Measurements from ENCODE around the gene RALGPS1. TPM values are rescaled to one million over a fixed set of nuclear protein-coding genes. Genes with fewer than 3 reads are reported as not detected.

RALGPS1 gene
- total RNA-seq, 1 experiment from 2014 or later, result 28.5 TPM

DNA sequence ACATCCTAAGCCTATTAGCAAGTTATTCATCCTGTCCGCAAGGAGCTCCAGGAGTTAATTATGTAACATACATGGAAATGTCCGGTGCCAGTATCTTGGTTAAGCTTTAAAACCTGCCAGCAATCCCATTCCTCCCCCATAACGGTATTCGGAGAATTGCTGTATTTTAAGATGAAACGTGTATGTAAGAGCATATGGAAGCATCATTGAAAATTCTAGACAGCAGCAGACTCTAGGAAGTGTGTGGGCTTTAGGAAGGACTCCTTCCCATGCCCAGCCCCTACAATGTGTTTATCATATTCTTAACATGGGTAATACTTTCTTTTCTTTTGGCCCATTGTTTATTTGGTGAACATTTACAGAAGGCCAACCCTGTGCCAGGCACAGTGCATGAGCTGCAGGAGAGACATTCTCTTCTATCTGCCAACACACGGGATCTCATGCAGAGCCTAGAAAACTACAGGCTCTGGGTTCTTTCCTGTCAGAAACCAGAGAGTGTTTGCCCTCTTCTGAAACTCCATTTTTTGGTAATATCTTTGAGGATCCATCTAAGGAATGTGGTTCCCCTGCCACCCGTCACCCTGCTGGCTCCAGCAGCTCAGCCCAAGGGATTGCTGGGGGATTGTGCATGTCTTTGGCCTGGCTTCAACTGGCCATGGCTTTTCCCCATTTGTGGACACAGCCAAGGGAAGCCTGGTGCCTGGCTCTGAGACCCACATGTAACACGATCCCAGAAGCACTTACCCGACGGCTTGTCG is 192.8 kb downstream of the RALGPS1 start:
- POLR2A ChIA-PET, result no interaction called here
- Mint-ChIP-seq H3K27me3 (ENCODE audit: low read depth) (no peaks in the 10 kb centered on the region), H3K9me3 (no peaks in the 10 kb centered on the region), H3K27ac (no peak overlapping the region), H3K4me3 (no peak overlapping the region), H3K36me3 (no peaks in the 10 kb centered on the region), H3K4me1 (peaks cover 13% of the 10 kb centered on the region)
- TF ChIP-seq, protein P1, sequence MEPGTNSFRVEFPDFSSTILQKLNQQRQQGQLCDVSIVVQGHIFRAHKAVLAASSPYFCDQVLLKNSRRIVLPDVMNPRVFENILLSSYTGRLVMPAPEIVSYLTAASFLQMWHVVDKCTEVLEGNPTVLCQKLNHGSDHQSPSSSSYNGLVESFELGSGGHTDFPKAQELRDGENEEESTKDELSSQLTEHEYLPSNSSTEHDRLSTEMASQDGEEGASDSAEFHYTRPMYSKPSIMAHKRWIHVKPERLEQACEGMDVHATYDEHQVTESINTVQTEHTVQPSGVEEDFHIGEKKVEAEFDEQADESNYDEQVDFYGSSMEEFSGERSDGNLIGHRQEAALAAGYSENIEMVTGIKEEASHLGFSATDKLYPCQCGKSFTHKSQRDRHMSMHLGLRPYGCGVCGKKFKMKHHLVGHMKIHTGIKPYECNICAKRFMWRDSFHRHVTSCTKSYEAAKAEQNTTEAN (CRISPR knock-in tag; IDR thresholded peaks at IDR 0.05), result no peak
- TF ChIP-seq GABPB1 (CRISPR knock-in tag; IDR thresholded peaks at IDR 0.05), result no peak
- TF ChIP-seq ETV6 (CRISPR knock-in tag; IDR thresholded peaks at IDR 0.05), result no peak
- TF ChIP-seq, protein P2, sequence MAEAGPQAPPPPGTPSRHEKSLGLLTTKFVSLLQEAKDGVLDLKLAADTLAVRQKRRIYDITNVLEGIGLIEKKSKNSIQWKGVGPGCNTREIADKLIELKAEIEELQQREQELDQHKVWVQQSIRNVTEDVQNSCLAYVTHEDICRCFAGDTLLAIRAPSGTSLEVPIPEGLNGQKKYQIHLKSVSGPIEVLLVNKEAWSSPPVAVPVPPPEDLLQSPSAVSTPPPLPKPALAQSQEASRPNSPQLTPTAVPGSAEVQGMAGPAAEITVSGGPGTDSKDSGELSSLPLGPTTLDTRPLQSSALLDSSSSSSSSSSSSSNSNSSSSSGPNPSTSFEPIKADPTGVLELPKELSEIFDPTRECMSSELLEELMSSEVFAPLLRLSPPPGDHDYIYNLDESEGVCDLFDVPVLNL (CRISPR knock-in tag; IDR thresholded peaks at IDR 0.05; ENCODE audit: borderline replicate concordance, low read depth), result no peak
- TF ChIP-seq, protein P3, sequence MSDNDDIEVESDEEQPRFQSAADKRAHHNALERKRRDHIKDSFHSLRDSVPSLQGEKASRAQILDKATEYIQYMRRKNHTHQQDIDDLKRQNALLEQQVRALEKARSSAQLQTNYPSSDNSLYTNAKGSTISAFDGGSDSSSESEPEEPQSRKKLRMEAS (CRISPR knock-in tag; IDR thresholded peaks at IDR 0.05), result no peak
- no peak for TF ChIP-seq NFYB (CRISPR knock-in tag; conservative IDR thresholded peaks at IDR 0.05; ENCODE audit: low read depth)
- DNase-seq (ENCODE audit: low spot score) (no peak), ATAC-seq (no peak)
- CTCF ChIA-PET, result interaction anchor here (1.0 kb wide), 1 partner anchor 91 kb away, joined by 3 read pairs; no protein-coding TSS in a partner anchor

DNA sequence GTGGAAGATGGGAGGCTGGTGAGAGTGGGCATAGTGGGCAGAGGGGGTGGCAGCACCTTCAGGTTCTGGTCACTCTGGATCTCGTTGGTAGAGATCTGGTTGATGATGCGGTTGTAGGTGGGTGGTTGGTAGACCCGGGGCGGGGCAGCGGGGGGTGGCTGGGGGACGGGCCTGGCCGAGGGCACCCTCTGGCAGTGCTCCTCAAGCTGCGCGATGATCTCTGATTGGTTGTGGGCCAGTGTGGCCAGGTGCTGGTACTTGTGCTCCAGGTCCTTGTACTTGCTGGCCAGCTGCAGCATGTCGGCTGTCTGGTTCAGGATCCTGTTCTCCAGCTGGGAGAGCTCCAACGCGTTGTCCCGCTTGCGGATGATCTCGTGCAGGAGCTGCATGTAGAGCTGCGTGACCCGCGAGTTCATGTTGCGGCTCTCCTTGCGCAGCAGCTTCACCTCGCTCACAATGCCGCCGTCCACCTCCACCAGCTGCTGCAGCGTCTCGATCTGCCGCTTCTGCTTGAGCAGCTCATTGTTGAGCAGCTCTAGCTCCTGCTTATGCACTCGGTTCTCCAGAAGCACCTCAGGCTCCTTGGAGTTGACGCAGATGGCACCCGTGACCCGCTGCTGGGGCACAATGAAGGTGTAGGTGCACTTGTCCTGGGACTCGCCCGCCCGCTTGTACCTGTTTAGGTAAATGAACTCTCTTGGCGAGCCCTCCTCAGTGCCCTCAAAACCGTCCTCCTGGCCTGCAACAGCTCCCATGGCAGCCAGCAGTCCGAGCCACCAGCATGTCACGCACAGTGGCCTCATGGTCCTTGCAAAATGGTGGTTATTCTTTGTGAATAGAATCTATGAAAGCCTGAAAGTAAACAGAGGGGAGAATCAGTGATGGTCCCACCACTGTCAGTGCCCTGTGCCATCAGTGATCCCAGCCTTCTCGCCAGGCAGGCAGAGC is 193.6 kb downstream of the RALGPS1 start:
- H3K36me3 Mint-ChIP-seq, result no peaks in the 10 kb centered on the region
- peaks cover 21% of the 10 kb centered on the region for H3K4me1 Mint-ChIP-seq
- no peak for TF ChIP-seq MXD4 (CRISPR knock-in tag; IDR thresholded peaks at IDR 0.05; ENCODE audit: borderline replicate concordance)
- TF ChIP-seq, protein P4, sequence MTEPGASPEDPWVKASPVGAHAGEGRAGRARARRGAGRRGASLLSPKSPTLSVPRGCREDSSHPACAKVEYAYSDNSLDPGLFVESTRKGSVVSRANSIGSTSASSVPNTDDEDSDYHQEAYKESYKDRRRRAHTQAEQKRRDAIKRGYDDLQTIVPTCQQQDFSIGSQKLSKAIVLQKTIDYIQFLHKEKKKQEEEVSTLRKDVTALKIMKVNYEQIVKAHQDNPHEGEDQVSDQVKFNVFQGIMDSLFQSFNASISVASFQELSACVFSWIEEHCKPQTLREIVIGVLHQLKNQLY (CRISPR knock-in tag; IDR thresholded peaks at IDR 0.05), result no peak
- H3K9me3 Mint-ChIP-seq, result no peaks in the 10 kb centered on the region
- CTCF ChIA-PET, result interaction anchor here (1.3 kb wide), 1 partner anchor 15 kb away, joined by 4 read pairs; no protein-coding TSS in a partner anchor
- H3K4me3 Mint-ChIP-seq, result no peak overlapping the region
- H3K27ac Mint-ChIP-seq, result 0 out of 2 replicates have a peak overlapping the region, but pooled peaks have one; percentile 13
- POLR2A ChIA-PET, result interaction anchor here (0.9 kb wide), 1 partner anchor 15 kb away, joined by 4 read pairs; no protein-coding TSS in a partner anchor
- no peaks in the 10 kb centered on the region for H3K27me3 Mint-ChIP-seq (ENCODE audit: low read depth)
- DNase-seq (ENCODE audit: low spot score) (no peak), ATAC-seq (no peak)

DNA sequence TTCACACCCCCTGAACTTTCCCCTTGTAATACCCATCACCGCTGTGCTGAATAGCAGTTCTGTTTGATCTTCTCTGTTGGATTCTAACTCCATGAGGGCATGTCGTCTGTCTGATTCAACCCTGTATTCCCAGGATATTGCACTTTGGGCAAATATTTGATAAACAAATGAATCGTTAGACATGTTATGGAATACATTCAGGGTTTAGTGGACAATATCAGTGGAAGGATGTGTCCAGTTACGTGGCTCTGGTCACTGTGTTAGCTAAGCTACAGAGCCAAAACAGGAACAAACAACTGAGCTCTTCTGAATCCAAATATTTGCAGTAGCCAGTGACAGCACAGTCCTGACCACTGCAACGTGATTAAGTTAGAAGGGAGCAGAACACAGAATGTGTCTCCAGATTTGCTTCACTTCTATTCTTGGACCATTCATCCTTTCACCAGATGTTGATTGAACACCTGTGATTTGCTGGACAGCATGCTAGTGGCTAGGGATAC is 194.7 kb downstream of the RALGPS1 start:
- Mint-ChIP-seq H3K36me3 (no peaks in the 10 kb centered on the region), H3K4me1 (peaks cover 24% of the 10 kb centered on the region), H3K27me3 (ENCODE audit: low read depth) (no peaks in the 10 kb centered on the region), H3K27ac (no peak overlapping the region), H3K9me3 (no peaks in the 10 kb centered on the region), H3K4me3 (no peak overlapping the region)
- ATAC-seq, result no peak
- POLR2A ChIA-PET, result no interaction called here
- no peak for DNase-seq (ENCODE audit: low spot score)
- TF ChIP-seq GABPB1 (CRISPR knock-in tag; IDR thresholded peaks at IDR 0.05), result peak; percentile 50; the same call in 1 of the 2 replicates
- TF ChIP-seq EMX1 (CRISPR knock-in tag; IDR thresholded peaks at IDR 0.05), result no peak
- CTCF ChIA-PET, result interaction anchor here (1.3 kb wide), 1 partner anchor 14 kb away, joined by 4 read pairs; no protein-coding TSS in a partner anchor

DNA sequence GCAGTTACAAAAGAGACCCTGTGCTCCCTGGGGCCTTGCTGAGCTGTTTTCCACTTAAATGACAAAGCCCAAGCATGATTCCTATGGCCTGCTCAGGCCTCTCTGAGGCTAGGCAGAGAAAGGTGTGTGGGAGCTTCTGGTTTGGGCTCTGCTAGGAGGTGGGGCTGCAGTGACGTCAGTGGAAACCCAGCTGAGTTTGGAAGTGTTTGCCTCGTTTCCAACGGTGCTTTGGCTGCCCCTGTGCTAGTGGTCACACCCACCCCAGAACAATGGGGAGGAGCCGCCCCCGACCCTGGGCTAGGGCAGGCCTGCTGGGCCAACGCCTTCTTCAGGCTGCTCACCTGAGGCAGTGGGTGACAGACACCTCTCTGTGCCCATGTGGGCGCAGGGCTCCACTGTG is 197.5 kb downstream of the RALGPS1 start:
- peak overlapping the region; percentile 96 for H3K27ac Mint-ChIP-seq
- H3K4me1 Mint-ChIP-seq, result peaks cover 26% of the 10 kb centered on the region
- ATAC-seq (peak; percentile 96), DNase-seq (ENCODE audit: low spot score) (peak; percentile 92)
- ChIA-PET CTCF (interaction anchor here (0.6 to 2.5 kb wide), 14 partner anchors 10 to 379 kb away, joined by 3 to 15 read pairs (median 4); partner anchors contain the start of gene ANGPTL2), POLR2A (interaction anchor here (0.5 to 2.0 kb wide), 5 partner anchors 8 to 237 kb away, joined by 3 to 11 read pairs (median 3); partner anchors contain the start of gene ANGPTL2)
- H3K4me3 Mint-ChIP-seq, result no peak overlapping the region
- TF ChIP-seq ZNF423 (CRISPR knock-in tag; IDR thresholded peaks at IDR 0.05), result peak; percentile 75
- TF ChIP-seq, protein P5, sequence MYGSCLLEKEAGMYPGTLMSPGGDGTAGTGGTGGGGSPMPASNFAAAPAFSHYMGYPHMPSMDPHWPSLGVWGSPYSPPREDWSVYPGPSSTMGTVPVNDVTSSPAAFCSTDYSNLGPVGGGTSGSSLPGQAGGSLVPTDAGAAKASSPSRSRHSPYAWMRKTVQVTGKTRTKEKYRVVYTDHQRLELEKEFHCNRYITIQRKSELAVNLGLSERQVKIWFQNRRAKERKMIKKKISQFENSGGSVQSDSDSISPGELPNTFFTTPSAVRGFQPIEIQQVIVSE (CRISPR knock-in tag; IDR thresholded peaks at IDR 0.05; ENCODE audit: borderline replicate concordance), result no peak
- TF ChIP-seq CREM (CRISPR knock-in tag; IDR thresholded peaks at IDR 0.05), result peak; percentile 59; the same call in 1 of the 2 replicates
- H3K36me3 Mint-ChIP-seq, result no peaks in the 10 kb centered on the region
- H3K27me3 Mint-ChIP-seq (ENCODE audit: low read depth), result no peaks in the 10 kb centered on the region
- H3K9me3 Mint-ChIP-seq, result no peaks in the 10 kb centered on the region
